ENCODE results near the gene ZG16B.

DNA sequence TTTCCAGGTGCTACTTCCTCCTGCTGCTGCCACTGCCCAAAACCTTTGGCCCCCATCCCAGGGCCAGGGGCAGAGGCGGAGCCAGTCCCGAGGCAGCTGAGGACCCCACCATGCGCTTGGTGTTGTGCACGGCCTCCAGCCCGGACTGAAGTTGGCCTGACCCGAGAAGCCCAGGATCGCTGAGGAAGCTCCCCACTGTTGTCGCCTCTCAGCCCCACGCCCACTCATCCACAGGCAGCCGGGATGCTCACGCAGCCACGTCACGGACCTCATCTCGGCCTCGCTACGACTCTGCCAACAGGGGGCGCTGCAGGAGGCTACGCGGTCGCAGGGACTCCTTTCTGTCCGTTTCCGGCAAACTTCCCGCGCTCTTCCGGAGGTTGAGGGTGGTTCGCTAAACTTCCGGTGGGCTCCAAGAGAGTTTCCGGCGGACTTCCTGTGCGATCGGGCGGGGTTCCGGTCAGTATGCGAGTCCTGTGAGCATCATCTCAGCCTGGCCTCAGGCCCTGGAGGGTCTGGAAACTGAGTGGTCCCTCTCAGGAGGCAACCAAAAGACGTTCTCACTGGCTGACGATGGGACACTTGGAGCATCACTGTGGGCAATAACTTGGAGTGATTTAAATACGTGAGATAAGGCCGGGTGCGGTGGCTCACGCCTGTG lies 12.4 kb downstream of the ZG16B start:
- TF ChIP-seq POLR2A (IDR thresholded peaks at IDR 0.05; ENCODE audit: low read depth, low read length) (no peak), POLR2AphosphoS5 (IDR thresholded peaks at IDR 0.05; ENCODE audit: low read depth, low read length) (no peak), POU2F2 (IDR thresholded peaks at IDR 0.05; ENCODE audit: low read depth, low read length) (no peak), TAF1 (IDR thresholded peaks at IDR 0.05; ENCODE audit: low read depth, low read length) (no peak), SPI1 (IDR thresholded peaks at IDR 0.05; ENCODE audit: low read depth, low read length) (no peak)

Measured in GM12891 (cell line).